Measurements from ENCODE around the gene CFAP410.

CFAP410 gene

GRCh38 chr21:44312089-44312488 is 27.1 kb downstream of the CFAP410 start (continued):
- TF ChIP-seq, protein P1, sequence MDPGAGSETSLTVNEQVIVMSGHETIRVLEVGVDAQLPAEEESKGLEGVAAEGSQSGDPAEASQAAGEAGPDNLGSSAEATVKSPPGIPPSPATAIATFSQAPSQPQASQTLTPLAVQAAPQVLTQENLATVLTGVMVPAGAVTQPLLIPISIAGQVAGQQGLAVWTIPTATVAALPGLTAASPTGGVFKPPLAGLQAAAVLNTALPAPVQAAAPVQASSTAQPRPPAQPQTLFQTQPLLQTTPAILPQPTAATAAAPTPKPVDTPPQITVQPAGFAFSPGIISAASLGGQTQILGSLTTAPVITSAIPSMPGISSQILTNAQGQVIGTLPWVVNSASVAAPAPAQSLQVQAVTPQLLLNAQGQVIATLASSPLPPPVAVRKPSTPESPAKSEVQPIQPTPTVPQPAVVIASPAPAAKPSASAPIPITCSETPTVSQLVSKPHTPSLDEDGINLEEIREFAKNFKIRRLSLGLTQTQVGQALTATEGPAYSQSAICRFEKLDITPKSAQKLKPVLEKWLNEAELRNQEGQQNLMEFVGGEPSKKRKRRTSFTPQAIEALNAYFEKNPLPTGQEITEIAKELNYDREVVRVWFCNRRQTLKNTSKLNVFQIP (CRISPR knock-in tag; IDR thresholded peaks at IDR 0.05; ENCODE audit: borderline replicate concordance, low read depth), result no peak
- TF ChIP-seq ZNF70 (CRISPR knock-in tag; IDR thresholded peaks at IDR 0.05) (no peak), CREB5 (CRISPR knock-in tag; IDR thresholded peaks at IDR 0.05; ENCODE audit: low read depth) (no peak)
- TF ChIP-seq, protein P2, sequence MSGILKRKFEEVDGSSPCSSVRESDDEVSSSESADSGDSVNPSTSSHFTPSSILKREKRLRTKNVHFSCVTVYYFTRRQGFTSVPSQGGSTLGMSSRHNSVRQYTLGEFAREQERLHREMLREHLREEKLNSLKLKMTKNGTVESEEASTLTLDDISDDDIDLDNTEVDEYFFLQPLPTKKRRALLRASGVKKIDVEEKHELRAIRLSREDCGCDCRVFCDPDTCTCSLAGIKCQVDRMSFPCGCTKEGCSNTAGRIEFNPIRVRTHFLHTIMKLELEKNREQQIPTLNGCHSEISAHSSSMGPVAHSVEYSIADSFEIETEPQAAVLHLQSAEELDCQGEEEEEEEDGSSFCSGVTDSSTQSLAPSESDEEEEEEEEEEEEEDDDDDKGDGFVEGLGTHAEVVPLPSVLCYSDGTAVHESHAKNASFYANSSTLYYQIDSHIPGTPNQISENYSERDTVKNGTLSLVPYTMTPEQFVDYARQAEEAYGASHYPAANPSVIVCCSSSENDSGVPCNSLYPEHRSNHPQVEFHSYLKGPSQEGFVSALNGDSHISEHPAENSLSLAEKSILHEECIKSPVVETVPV (CRISPR knock-in tag; IDR thresholded peaks at IDR 0.05), result no peak

GRCh38 chr21:44310628-44311507 is 28.3 kb downstream of the CFAP410 start:
- TF ChIP-seq RARB (CRISPR knock-in tag; IDR thresholded peaks at IDR 0.05) (no peak), TCF4 (CRISPR knock-in tag; IDR thresholded peaks at IDR 0.05; ENCODE audit: borderline replicate concordance) (no peak), PPARA (CRISPR knock-in tag; IDR thresholded peaks at IDR 0.05; ENCODE audit: borderline replicate concordance) (no peak), CREB5 (CRISPR knock-in tag; IDR thresholded peaks at IDR 0.05; ENCODE audit: low read depth) (no peak), CSDC2 (CRISPR knock-in tag; IDR thresholded peaks at IDR 0.05) (no peak), ZNF8 (CRISPR knock-in tag; IDR thresholded peaks at IDR 0.05) (no peak), ARNTL (CRISPR knock-in tag; IDR thresholded peaks at IDR 0.05; ENCODE audit: borderline replicate concordance, low read depth) (no peak), ZNF565 (CRISPR knock-in tag; conservative IDR thresholded peaks at IDR 0.05; ENCODE audit: low read depth) (no peak)
- TF ChIP-seq, protein P2 (CRISPR knock-in tag; IDR thresholded peaks at IDR 0.05), result no peak
- TF ChIP-seq, protein P3, sequence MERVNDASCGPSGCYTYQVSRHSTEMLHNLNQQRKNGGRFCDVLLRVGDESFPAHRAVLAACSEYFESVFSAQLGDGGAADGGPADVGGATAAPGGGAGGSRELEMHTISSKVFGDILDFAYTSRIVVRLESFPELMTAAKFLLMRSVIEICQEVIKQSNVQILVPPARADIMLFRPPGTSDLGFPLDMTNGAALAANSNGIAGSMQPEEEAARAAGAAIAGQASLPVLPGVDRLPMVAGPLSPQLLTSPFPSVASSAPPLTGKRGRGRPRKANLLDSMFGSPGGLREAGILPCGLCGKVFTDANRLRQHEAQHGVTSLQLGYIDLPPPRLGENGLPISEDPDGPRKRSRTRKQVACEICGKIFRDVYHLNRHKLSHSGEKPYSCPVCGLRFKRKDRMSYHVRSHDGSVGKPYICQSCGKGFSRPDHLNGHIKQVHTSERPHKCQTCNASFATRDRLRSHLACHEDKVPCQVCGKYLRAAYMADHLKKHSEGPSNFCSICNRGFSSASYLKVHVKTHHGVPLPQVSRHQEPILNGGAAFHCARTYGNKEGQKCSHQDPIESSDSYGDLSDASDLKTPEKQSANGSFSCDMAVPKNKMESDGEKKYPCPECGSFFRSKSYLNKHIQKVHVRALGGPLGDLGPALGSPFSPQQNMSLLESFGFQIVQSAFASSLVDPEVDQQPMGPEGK (CRISPR knock-in tag; IDR thresholded peaks at IDR 0.05; ENCODE audit: borderline replicate concordance), result no peak
- TF ChIP-seq, protein P1 (CRISPR knock-in tag; IDR thresholded peaks at IDR 0.05; ENCODE audit: borderline replicate concordance, low read depth), result no peak
- TF ChIP-seq, protein P4, sequence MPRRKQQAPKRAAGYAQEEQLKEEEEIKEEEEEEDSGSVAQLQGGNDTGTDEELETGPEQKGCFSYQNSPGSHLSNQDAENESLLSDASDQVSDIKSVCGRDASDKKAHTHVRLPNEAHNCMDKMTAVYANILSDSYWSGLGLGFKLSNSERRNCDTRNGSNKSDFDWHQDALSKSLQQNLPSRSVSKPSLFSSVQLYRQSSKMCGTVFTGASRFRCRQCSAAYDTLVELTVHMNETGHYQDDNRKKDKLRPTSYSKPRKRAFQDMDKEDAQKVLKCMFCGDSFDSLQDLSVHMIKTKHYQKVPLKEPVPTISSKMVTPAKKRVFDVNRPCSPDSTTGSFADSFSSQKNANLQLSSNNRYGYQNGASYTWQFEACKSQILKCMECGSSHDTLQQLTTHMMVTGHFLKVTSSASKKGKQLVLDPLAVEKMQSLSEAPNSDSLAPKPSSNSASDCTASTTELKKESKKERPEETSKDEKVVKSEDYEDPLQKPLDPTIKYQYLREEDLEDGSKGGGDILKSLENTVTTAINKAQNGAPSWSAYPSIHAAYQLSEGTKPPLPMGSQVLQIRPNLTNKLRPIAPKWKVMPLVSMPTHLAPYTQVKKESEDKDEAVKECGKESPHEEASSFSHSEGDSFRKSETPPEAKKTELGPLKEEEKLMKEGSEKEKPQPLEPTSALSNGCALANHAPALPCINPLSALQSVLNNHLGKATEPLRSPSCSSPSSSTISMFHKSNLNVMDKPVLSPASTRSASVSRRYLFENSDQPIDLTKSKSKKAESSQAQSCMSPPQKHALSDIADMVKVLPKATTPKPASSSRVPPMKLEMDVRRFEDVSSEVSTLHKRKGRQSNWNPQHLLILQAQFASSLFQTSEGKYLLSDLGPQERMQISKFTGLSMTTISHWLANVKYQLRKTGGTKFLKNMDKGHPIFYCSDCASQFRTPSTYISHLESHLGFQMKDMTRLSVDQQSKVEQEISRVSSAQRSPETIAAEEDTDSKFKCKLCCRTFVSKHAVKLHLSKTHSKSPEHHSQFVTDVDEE (CRISPR knock-in tag; IDR thresholded peaks at IDR 0.05), result no peak
- ATAC-seq, result no peak
